SK-N-SH (cell line): ENCODE results near the gene APOL6. TPM values are rescaled to one million over a fixed set of nuclear protein-coding genes. Genes with fewer than 3 reads are reported as not detected.

Experiments used
- CTCF ChIA-PET: fragments of 300-600, 350-600 bp; formaldehyde crosslinking; extraction: SDS; loops from one replicate; lab custom pipeline; 2021; lab: Yijun Ruan, JAX
- POLR2A ChIA-PET: fragments of 350-600 bp; sonication (Branson Sonifier 250); formaldehyde crosslinking; extraction: SDS; loops from one replicate; lab custom pipeline; 2020; ENCODE audit warnings: antibody characterized with exemption, inconsistent platforms; lab: Yijun Ruan, JAX
- DNase-seq: peaks from one replicate; pipeline ENCODE4 v3.0.0; 2012
- H2AFZ ChIP-seq: fragments of 200-600 bp; sonication (generic); 2 replicates; pipeline ENCODE4 v1.8.1; 2016; ENCODE audit warnings: antibody characterized with exemption, mild to moderate bottlenecking, low read depth
- H3F3A ChIP-seq: fragments of 200-600 bp; sonication (generic); replicated peaks from 2 replicates; pipeline ENCODE3; 2016; ENCODE audit warnings: antibody characterized with exemption, mild to moderate bottlenecking; ENCODE audit not compliant: insufficient read depth
- H3K27ac ChIP-seq, 2 experiments: fragments of 200-500 bp in 1 of 2; fragments of 200-600 bp in 1 of 2; sonication (Bioruptor generic) in 1 of 2; sonication (generic), shearing (Covaris generic) in 1 of 2; 2 replicates each; pipeline versions ENCODE4 v1.5.1 to v1.6.1; 2014 to 2016; ENCODE audit warnings: low read depth in 2 of 2, inconsistent platforms in 1 of 2, low read length in 1 of 2, mild to moderate bottlenecking in 1 of 2, mixed read lengths in 1 of 2
- H3K27me3 ChIP-seq: fragments of 200-600 bp; sonication (generic), shearing (Covaris generic); 2 replicates; pipeline ENCODE4 v1.6.1; 2016; ENCODE audit warnings: mixed run types; ENCODE audit not compliant: insufficient read depth
- H3K36me3 ChIP-seq, 2 experiments: fragments of 200-500 bp in 1 of 2; fragments of 200-600 bp in 1 of 2; sonication (Bioruptor generic) in 1 of 2; sonication (generic) in 1 of 2; replicated peaks in 1 of 2; 2 replicates each; pipeline versions ENCODE3 to v1.5.1; 2014 to 2016; ENCODE audit warnings: low read length in 1 of 2, mild to moderate bottlenecking in 1 of 2; ENCODE audit not compliant: insufficient read depth in 2 of 2, control insufficient read depth in 1 of 2
- H3K4me1 ChIP-seq, 2 experiments: fragments of 200-500 bp in 1 of 2; fragments of 200-600 bp in 1 of 2; sonication (Bioruptor generic) in 1 of 2; sonication (generic), shearing (Covaris generic) in 1 of 2; 2 replicates each; pipeline versions ENCODE4 v1.5.1 to v1.6.1; 2014 to 2016; ENCODE audit warnings: low read depth in 1 of 2, low read length in 1 of 2, mixed run types in 1 of 2; ENCODE audit not compliant: insufficient read depth in 2 of 2, control insufficient read depth in 1 of 2
- H3K4me2 ChIP-seq: fragments of 200-600 bp; sonication (generic), shearing (Covaris generic); 2 replicates; pipeline ENCODE4 v1.6.1; 2017; ENCODE audit warnings: mixed run types
- H3K4me3 ChIP-seq, 2 experiments: fragments of 200-500 bp in 1 of 2; fragments of 200-600 bp in 1 of 2; sonication (Bioruptor generic) in 1 of 2; sonication (generic), shearing (Covaris generic) in 1 of 2; 2 replicates each; pipeline versions ENCODE4 v1.5.1 to v1.8.1; 2014 to 2016; ENCODE audit warnings: low read depth in 2 of 2, inconsistent platforms in 1 of 2, low read length in 1 of 2, mild to moderate bottlenecking in 1 of 2, mixed read lengths in 1 of 2, moderate library complexity in 1 of 2
- H3K79me2 ChIP-seq: fragments of 200-600 bp; sonication (generic); 2 replicates; pipeline ENCODE4 v1.8.1; 2017; ENCODE audit warnings: mild to moderate bottlenecking; ENCODE audit not compliant: insufficient read depth
- H3K9ac ChIP-seq: fragments of 200-600 bp; sonication (generic); 2 replicates; pipeline ENCODE4 v1.6.1; 2017; ENCODE audit warnings: mixed run types
- H3K9me2 ChIP-seq: fragments of 200-600 bp; sonication (generic); 2 replicates; pipeline ENCODE4 v1.6.1; 2017; ENCODE audit warnings: mixed run types
- H3K9me3 ChIP-seq: fragments of 200-600 bp; sonication (generic); 2 replicates; pipeline ENCODE4 v1.6.1; 2017; ENCODE audit warnings: mixed run types, mild to moderate bottlenecking, moderate library complexity
- H4K20me1 ChIP-seq: fragments of 200-600 bp; sonication (generic); 2 replicates; pipeline ENCODE4 v1.6.1; 2017; ENCODE audit warnings: mild to moderate bottlenecking, mixed run types; ENCODE audit not compliant: insufficient read depth
- ELF1 ChIP-seq: IDR thresholded peaks from 2 replicates; pipeline ENCODE4 v1.4.0; 2012
- EP300 ChIP-seq, 2 experiments: IDR thresholded peaks; 2 replicates each; pipeline versions ENCODE4 v1.4.0 to v1.6.1; 2012; ENCODE audit warnings: borderline replicate concordance in 1 of 2, low read depth in 1 of 2, low read length in 1 of 2
- FOSL2 ChIP-seq: IDR thresholded peaks from 2 replicates; pipeline ENCODE4 v1.4.0; 2012; ENCODE audit warnings: low read depth, mild to moderate bottlenecking, moderate library complexity, borderline replicate concordance
- GATA2 ChIP-seq: sonication (generic); formaldehyde crosslinking; IDR thresholded peaks from 2 replicates; pipeline ENCODE4 v1.5.0; 2020; ENCODE audit warnings: mild to moderate bottlenecking, missing genetic modification reagents
- MAX ChIP-seq: IDR thresholded peaks from 2 replicates; pipeline ENCODE4 v1.4.0; 2012; ENCODE audit warnings: low read depth
- MXI1 ChIP-seq: IDR thresholded peaks from 2 replicates; pipeline ENCODE4 v1.6.1; 2012; ENCODE audit warnings: mild to moderate bottlenecking, low read depth, low read length, improper control_type of control experiment
- NFIC ChIP-seq: IDR thresholded peaks from 2 replicates; pipeline ENCODE4 v1.4.0; 2012; ENCODE audit warnings: borderline replicate concordance
- RAD21 ChIP-seq: IDR thresholded peaks from 2 replicates; pipeline ENCODE4 v1.6.1; 2012; ENCODE audit warnings: mild to moderate bottlenecking, low read length
- RCOR1 ChIP-seq: fragments of 150-350 bp; IDR thresholded peaks from 2 replicates; pipeline ENCODE4 v1.6.1; 2017; ENCODE audit warnings: antibody characterized with exemption, low read length
- RFX5 ChIP-seq: IDR thresholded peaks from 2 replicates; pipeline ENCODE4 v1.6.1; 2012; ENCODE audit warnings: mild to moderate bottlenecking, improper control_type of control experiment, low read length
- RXRA ChIP-seq: IDR thresholded peaks from 2 replicates; pipeline ENCODE4 v1.4.0; 2012; ENCODE audit warnings: low read depth, mild to moderate bottlenecking, borderline replicate concordance
- SIN3A ChIP-seq: IDR thresholded peaks from 2 replicates; pipeline ENCODE4 v1.6.1; 2012; ENCODE audit warnings: low read depth, mild to moderate bottlenecking, low read length, moderate library complexity, borderline replicate concordance
- SMC3 ChIP-seq: IDR thresholded peaks from 2 replicates; pipeline ENCODE4 v1.6.1; 2012; ENCODE audit warnings: low read depth, low read length, improper control_type of control experiment
- TAF1 ChIP-seq: IDR thresholded peaks from 2 replicates; pipeline ENCODE4 v1.6.1; 2012; ENCODE audit warnings: low read depth, mild to moderate bottlenecking, low read length, moderate library complexity, borderline replicate concordance
- TCF12 ChIP-seq: IDR thresholded peaks from 2 replicates; pipeline ENCODE4 v1.4.0; 2012
- TEAD4 ChIP-seq: IDR thresholded peaks from 2 replicates; pipeline ENCODE4 v1.4.0; 2012; ENCODE audit warnings: mild to moderate bottlenecking, borderline replicate concordance; ENCODE audit not compliant: insufficient read depth
- ZBTB33 ChIP-seq: IDR thresholded peaks from 2 replicates; pipeline ENCODE4 v1.4.0; 2012; ENCODE audit warnings: low read depth, borderline replicate concordance
- WGBS: methylation state at CpG from one replicate; pipeline ENCODE4 v1.1.6; 2017; ENCODE audit warnings: low lambda C conversion rate; 5-methylcytosine and 5-hydroxymethylcytosine counted together
- polyA plus RNA-seq, 3 experiments: library from polyadenylated mRNA; depleted of rRNA; stranded (reverse); fragments of >200 nt; gene quantifications; 2 replicates each; pipeline ENCODE4 v1.2.3, GENCODE V29; 2012
- TF ChIP-seq, protein P1 (sequence below): fragments of 150-350 bp; IDR thresholded peaks from 2 replicates; pipeline ENCODE4 v1.6.1; 2017; ENCODE audit warnings: antibody characterized with exemption, low read length, low read depth, borderline replicate concordance
- TF ChIP-seq, protein P2 (sequence below): IDR thresholded peaks from 2 replicates; pipeline ENCODE4 v1.4.0; 2012; ENCODE audit warnings: low read depth, borderline replicate concordance

Gene APOL6
- polyA plus RNA-seq, 1 of the 3 experiments (the other 2 are of a cell fraction), result 0.90 TPM

- no peaks in the 10 kb centered on the region for H4K20me1 ChIP-seq
- POLR2A ChIA-PET, result no interaction called here
These were observed 41.8 kb downstream of the APOL6 start for GRCh38 chr22:35690001-35690400.

GRCh38 chr22:35695202-35695601 lies 47.0 kb downstream of the APOL6 start:
- CTCF ChIA-PET, result no interaction called here
- Histone ChIP-seq H3K4me2 (no peak overlapping the region), H3K36me3 (no peaks in the 10 kb centered on the region), H3K9me2 (no peaks in the 10 kb centered on the region), H3K9ac (no peak overlapping the region), H3K9me3 (no peaks in the 10 kb centered on the region), H4K20me1 (no peaks in the 10 kb centered on the region), H3K4me3 (no peak overlapping the region), H3K79me2 (no peaks in the 10 kb centered on the region), H3F3A (no peaks in the 10 kb centered on the region), H3K4me1 (no peaks in the 10 kb centered on the region; a peak in 1 of 4 replicates), H2AFZ (no peak overlapping the region), H3K27me3 (no peaks in the 10 kb centered on the region; the same call in 1 of the 2 replicates), H3K27ac (no peak overlapping the region)
- 85% methylated on average over 10 of the region's 13 CpGs for WGBS
- no peak for DNase-seq
- POLR2A ChIA-PET, result no interaction called here
- no peak for TF ChIP-seq NFIC
- no peak for TF ChIP-seq ZBTB33
- no peak for TF ChIP-seq RAD21
- TF ChIP-seq ELF1, result no peak
- no peak for TF ChIP-seq SMC3
- no peak for TF ChIP-seq RXRA
- no peak for TF ChIP-seq GATA2
- TF ChIP-seq, protein P1, sequence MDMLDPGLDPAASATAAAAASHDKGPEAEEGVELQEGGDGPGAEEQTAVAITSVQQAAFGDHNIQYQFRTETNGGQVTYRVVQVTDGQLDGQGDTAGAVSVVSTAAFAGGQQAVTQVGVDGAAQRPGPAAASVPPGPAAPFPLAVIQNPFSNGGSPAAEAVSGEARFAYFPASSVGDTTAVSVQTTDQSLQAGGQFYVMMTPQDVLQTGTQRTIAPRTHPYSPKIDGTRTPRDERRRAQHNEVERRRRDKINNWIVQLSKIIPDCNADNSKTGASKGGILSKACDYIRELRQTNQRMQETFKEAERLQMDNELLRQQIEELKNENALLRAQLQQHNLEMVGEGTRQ, result no peak
- no peak for TF ChIP-seq SIN3A
- no peak for TF ChIP-seq TEAD4
- TF ChIP-seq RCOR1, result no peak

More at GRCh38 chr22:35690001-35690400, 41.8 kb downstream of the APOL6 start:
- no peaks in the 10 kb centered on the region for H3K79me2 ChIP-seq
- H3K9me2 ChIP-seq, result no peaks in the 10 kb centered on the region
- no peaks in the 10 kb centered on the region for H3K36me3 ChIP-seq
- H3K4me1 ChIP-seq, result no peaks in the 10 kb centered on the region; a peak in 1 of 4 replicates
- H3K4me3 ChIP-seq, result no peak overlapping the region
- no peaks in the 10 kb centered on the region; the same call in 1 of the 2 replicates for H3K27me3 ChIP-seq
- 92% methylated on average over 1 of the region's 1 CpG for WGBS
- H3K9ac ChIP-seq, result no peak overlapping the region
- no peak overlapping the region for H3K27ac ChIP-seq
- DNase-seq, result no peak
- TF ChIP-seq MXI1, result no peak
- TF ChIP-seq RFX5, result no peak
- TF ChIP-seq RAD21, result no peak
- TF ChIP-seq ELF1, result no peak
- no peak for TF ChIP-seq MAX
- TF ChIP-seq TAF1, result no peak
- TF ChIP-seq, protein P2, sequence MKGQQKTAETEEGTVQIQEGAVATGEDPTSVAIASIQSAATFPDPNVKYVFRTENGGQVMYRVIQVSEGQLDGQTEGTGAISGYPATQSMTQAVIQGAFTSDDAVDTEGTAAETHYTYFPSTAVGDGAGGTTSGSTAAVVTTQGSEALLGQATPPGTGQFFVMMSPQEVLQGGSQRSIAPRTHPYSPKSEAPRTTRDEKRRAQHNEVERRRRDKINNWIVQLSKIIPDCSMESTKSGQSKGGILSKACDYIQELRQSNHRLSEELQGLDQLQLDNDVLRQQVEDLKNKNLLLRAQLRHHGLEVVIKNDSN, result no peak
- no peak for TF ChIP-seq SMC3
- no peak for TF ChIP-seq NFIC
- TF ChIP-seq TCF12, result no peak
- no peak for TF ChIP-seq ZBTB33
- no peak for TF ChIP-seq EP300 (IDR thresholded peaks at IDR 0.05; ENCODE audit: borderline replicate concordance in 1 of 2, low read depth in 1 of 2, low read length in 1 of 2)
- no peak for TF ChIP-seq FOSL2
- TF ChIP-seq, all 33 proteins: peak for 0
- no peaks in the 10 kb centered on the region for H3K9me3 ChIP-seq
- H2AFZ ChIP-seq, result no peak overlapping the region
- no peak overlapping the region for H3K4me2 ChIP-seq
- no peaks in the 10 kb centered on the region for H3F3A ChIP-seq
- CTCF ChIA-PET, result interaction anchor here (0.6 to 1.1 kb wide), 2 partner anchors 25 to 149 kb away, joined by 3 read pairs; no protein-coding TSS in a partner anchor
